ENCODE results near the gene C21orf91. TPM values are rescaled to one million over a fixed set of nuclear protein-coding genes. Genes with fewer than 3 reads are reported as not detected.

The C21orf91 gene
- total RNA-seq, 1 experiment from 2014 or later, result 49.2 TPM

GRCh38 chr21:17789656-17790055, 29.5 kb downstream of the C21orf91 start:
- Histone ChIP-seq H3K9me3 (ENCODE audit: control insufficient read depth, low read depth, low read length) (no peaks in the 10 kb centered on the region), H2BK12ac (ENCODE audit: insufficient read length, low read depth, low read length) (no peak overlapping the region), H3K23me2 (ENCODE audit: insufficient read length, low read depth, low read length, poor library complexity, severe bottlenecking) (no peaks in the 10 kb centered on the region), H3K4ac (ENCODE audit: low read depth, low read length) (no peak overlapping the region), H3K56ac (ENCODE audit: insufficient read length, low read depth, low read length) (no peak overlapping the region), H2BK5ac (ENCODE audit: insufficient read length, low read length) (no peak overlapping the region), H3T11ph (ENCODE audit: low read length) (no peak overlapping the region), H2AK5ac (ENCODE audit: insufficient read length, low read length) (no peak overlapping the region), H3K9ac (ENCODE audit: extremely low read depth, insufficient read length, low read length) (no peak overlapping the region), H4K5ac (ENCODE audit: insufficient read length, low read depth, low read length) (no peak overlapping the region), H2BK20ac (ENCODE audit: low read depth, low read length, poor library complexity, severe bottlenecking) (no peak overlapping the region), H3K79me2 (ENCODE audit: insufficient read depth, low read length) (no peaks in the 10 kb centered on the region), H3K4me1 (ENCODE audit: insufficient read depth, low read length) (no peaks in the 10 kb centered on the region), H3K27ac (ENCODE audit: insufficient read length, low read depth, low read length) (no peak overlapping the region), H2BK15ac (ENCODE audit: low read depth, low read length) (no peak overlapping the region), H3K27me3 (ENCODE audit: insufficient read depth, low read length) (no peaks in the 10 kb centered on the region), H3K14ac (ENCODE audit: insufficient read depth, low read length) (no peak overlapping the region), H4K91ac (ENCODE audit: insufficient read length, low read depth, low read length) (no peak overlapping the region), H2AFZ (ENCODE audit: low read length) (no peak overlapping the region), H3K79me1 (ENCODE audit: insufficient read depth, low read depth, low read length, poor library complexity, severe bottlenecking) (no peaks in the 10 kb centered on the region), H4K20me1 (ENCODE audit: control insufficient read depth, insufficient read depth, insufficient read length) (no peaks in the 10 kb centered on the region), H3K23ac (ENCODE audit: insufficient read length, low read depth, low read length) (no peak overlapping the region), H3K4me2 (ENCODE audit: insufficient read depth, insufficient read length, low read length) (no peak overlapping the region), H3K18ac (ENCODE audit: insufficient read length, low read depth, low read length) (no peak overlapping the region), H2BK120ac (ENCODE audit: low read depth, low read length, poor library complexity, severe bottlenecking) (no peak overlapping the region), H4K8ac (replicated peaks; ENCODE audit: insufficient read length, low read depth, low read length) (no peak overlapping the region)
- H3K27me3 Mint-ChIP-seq (ENCODE audit: low read depth), result no peaks in the 10 kb centered on the region
- WGBS (ENCODE audit: extremely low coverage, insufficient read length, low lambda C conversion rate), result no CpG with 5 or more reads among the region's 3 CpGs
- H3K4me3 Mint-ChIP-seq, result no peak overlapping the region
- H3K27ac Mint-ChIP-seq, result no peak overlapping the region
- H3K9me3 Mint-ChIP-seq, result no peaks in the 10 kb centered on the region; a peak in 2 of 5 replicates
- TF ChIP-seq CTCF (conservative IDR thresholded peaks at IDR 0.05), result no peak
- peaks cover 30 to 66% (median 54%) of the 10 kb centered on the region in 3 experiments for H3K36me3 Mint-ChIP-seq (ENCODE audit: insufficient read depth in 1 of 3, low read depth in 3 of 3)
- no peak for DNase-seq
- no peaks in the 10 kb centered on the region for H3K4me1 Mint-ChIP-seq

Measured in H9 (cell line).